NCI-H2171 (cell line): ENCODE results near the gene MTHFD2.

Experiments used
- DNase-seq: peaks from one replicate; lab custom pipeline; 2025; lab: John Stamatoyannopoulos, UW

The MTHFD2 gene

GRCh38 chr2:74267068-74267467, 68.7 kb downstream of the MTHFD2 start:
- DNase-seq: no peak
